PC-9 (cell line): ENCODE data around the gene RNF180. TPM values are rescaled to one million over a fixed set of nuclear protein-coding genes. Genes with fewer than 3 reads are reported as not detected.

Experiments
- BruUV-seq: library from RNA; stranded (reverse); fragments of 400-500 nt; replicated peaks from 2 replicates; lab custom pipeline; 2021; lab: Mats Ljungman, UMichigan
- CTCF ChIA-PET: fragments of 300-600 bp; sonication (Branson Sonifier 250); formaldehyde crosslinking; loops from one replicate; lab custom pipeline; 2022; ENCODE audit warnings: antibody characterized with exemption; lab: Charles Lee
- POLR2A ChIA-PET: fragments of 300-600 bp; sonication (Branson Sonifier 250); formaldehyde crosslinking; loops from one replicate; lab custom pipeline; 2022; ENCODE audit warnings: antibody characterized with exemption; ENCODE audit not compliant: unreplicated experiment; lab: Charles Lee
- DNase-seq, 2 experiments: peaks; one replicate each; pipeline versions ENCODE4 v3.0.0 to v3.0.0-alpha.2; 2015 to 2022; ENCODE audit warnings: mixed read lengths in 1 of 2
- H2AFZ ChIP-seq: fragments of 200-600 bp; sonication (generic); 2 replicates; pipeline ENCODE4 v1.8.1; 2017; ENCODE audit warnings: antibody characterized with exemption
- H3F3A ChIP-seq: fragments of 200-600 bp; sonication (generic); 2 replicates; pipeline ENCODE4 v1.8.1; 2017; ENCODE audit warnings: antibody characterized with exemption, mild to moderate bottlenecking, low read depth; ENCODE audit not compliant: insufficient read depth
- H3K27ac ChIP-seq: fragments of 200-600 bp; sonication (generic); 2 replicates; pipeline ENCODE4 v1.6.1; 2016; ENCODE audit warnings: mixed run types
- H3K27me3 ChIP-seq: fragments of 200-600 bp; sonication (generic); 2 replicates; pipeline ENCODE4 v1.6.1; 2016; ENCODE audit warnings: low read depth, mixed run types; ENCODE audit not compliant: insufficient read depth
- H3K36me3 ChIP-seq: fragments of 200-600 bp; sonication (generic); 2 replicates; pipeline ENCODE4 v1.6.1; 2016; ENCODE audit warnings: low read depth, mixed run types
- H3K4me1 ChIP-seq: fragments of 200-600 bp; sonication (generic); replicated peaks from 2 replicates; pipeline ENCODE4 v1.6.1; 2016; ENCODE audit warnings: mixed run types; ENCODE audit not compliant: insufficient read depth
- H3K4me2 ChIP-seq: fragments of 200-600 bp; sonication (generic); 2 replicates; pipeline ENCODE4 v1.6.1; 2017; ENCODE audit warnings: mixed run types
- H3K4me3 ChIP-seq: fragments of 200-600 bp; sonication (generic); 2 replicates; pipeline ENCODE4 v1.6.1; 2016; ENCODE audit warnings: mixed run types
- H3K79me2 ChIP-seq: fragments of 200-600 bp; sonication (generic); 2 replicates; pipeline ENCODE4 v1.6.1; 2017; ENCODE audit warnings: low read depth, mixed run types
- H3K9me2 ChIP-seq: fragments of 200-600 bp; sonication (generic); 2 replicates; pipeline ENCODE4 v1.8.1; 2017; ENCODE audit warnings: mild to moderate bottlenecking; ENCODE audit not compliant: insufficient read depth
- H3K9me3 ChIP-seq: fragments of 200-600 bp; sonication (generic); 2 replicates; pipeline ENCODE4 v1.8.1; 2016; ENCODE audit warnings: low read depth; ENCODE audit not compliant: insufficient read depth
- H4K20me1 ChIP-seq: fragments of 200-600 bp; sonication (generic); 2 replicates; pipeline ENCODE4 v1.8.1; 2017; ENCODE audit not compliant: insufficient read depth
- CTCF ChIP-seq: fragments of 200-600 bp; sonication (generic); conservative IDR thresholded peaks from 2 replicates; pipeline ENCODE4 v1.6.1; 2017; ENCODE audit warnings: mixed run types, antibody characterized with exemption, mild to moderate bottlenecking, moderate library complexity
- EZH2 ChIP-seq: fragments of 200-600 bp; sonication (generic); IDR thresholded peaks from 2 replicates; pipeline ENCODE4 v1.8.0; 2017; ENCODE audit warnings: antibody characterized with exemption, low read depth
- intact Hi-C: fragments of 100-400 bp; cut with micrococcal nuclease; formaldehyde crosslinking; loops from one replicate; pipeline ENCODE4 v1.10.0; 2022; ENCODE audit not compliant: unreplicated experiment
- total RNA-seq: library from RNA; stranded (reverse); gene quantifications from 2 replicates; pipeline ENCODE4 v1.2.3, GENCODE V29; 2021

RNF180 gene
- total RNA-seq, 1 experiment from 2014 or later, result not detected

GRCh38 chr5:64299805-64300204 is 134.2 kb downstream of the RNF180 start:
- TF ChIP-seq EZH2, result no peak
- no peak for TF ChIP-seq CTCF
- no peak for DNase-seq
- Histone ChIP-seq H3K27me3 (no peaks in the 10 kb centered on the region), H3K4me2 (peak overlapping the region; percentile 39), H3K4me1 (peaks cover 17% of the 10 kb centered on the region; the same call in 1 of the 2 replicates), H3F3A (no peaks in the 10 kb centered on the region), H3K36me3 (no peaks in the 10 kb centered on the region), H3K9me3 (no peaks in the 10 kb centered on the region), H2AFZ (peak overlapping the region; percentile 68), H3K9me2 (no peaks in the 10 kb centered on the region), H3K27ac (0 out of 2 replicates have a peak overlapping the region, but pooled peaks have one; percentile 14), H3K4me3 (peak overlapping the region; percentile 12; the same call in 1 of the 2 replicates), H3K79me2 (no peaks in the 10 kb centered on the region), H4K20me1 (no peaks in the 10 kb centered on the region; the same call in 1 of the 2 replicates)
- intact Hi-C loops, result no loop called here
- POLR2A ChIA-PET, result no interaction called here
- no TSS peak for BruUV-seq
- CTCF ChIA-PET, result no interaction called here

GRCh38 chr5:64301566-64301965 is 135.9 kb downstream of the RNF180 start:
- Histone ChIP-seq H2AFZ (no peak overlapping the region), H3F3A (no peaks in the 10 kb centered on the region), H3K4me3 (no peak overlapping the region), H3K79me2 (no peaks in the 10 kb centered on the region), H3K9me2 (no peaks in the 10 kb centered on the region), H3K4me1 (peaks cover 17% of the 10 kb centered on the region; the same call in 1 of the 2 replicates), H3K9me3 (no peaks in the 10 kb centered on the region), H3K27me3 (no peaks in the 10 kb centered on the region), H3K4me2 (no peak overlapping the region), H4K20me1 (no peaks in the 10 kb centered on the region; the same call in 1 of the 2 replicates), H3K36me3 (no peaks in the 10 kb centered on the region), H3K27ac (no peak overlapping the region)
- TF ChIP-seq EZH2 (no peak), CTCF (no peak)
- POLR2A ChIA-PET, result no interaction called here
- CTCF ChIA-PET, result no interaction called here
- no TSS peak for BruUV-seq
- no peak for DNase-seq
- intact Hi-C loops, result no loop called here

GRCh38 chr5:64308135-64308534 is 142.5 kb downstream of the RNF180 start:
- Histone ChIP-seq H3K27ac (no peak overlapping the region), H3K27me3 (no peaks in the 10 kb centered on the region), H3K36me3 (no peaks in the 10 kb centered on the region), H3K9me2 (no peaks in the 10 kb centered on the region), H4K20me1 (no peaks in the 10 kb centered on the region), H3K4me1 (no peaks in the 10 kb centered on the region), H3F3A (no peaks in the 10 kb centered on the region), H3K4me3 (no peak overlapping the region), H3K79me2 (no peaks in the 10 kb centered on the region), H3K9me3 (no peaks in the 10 kb centered on the region), H2AFZ (no peak overlapping the region), H3K4me2 (no peak overlapping the region)
- ChIA-PET CTCF (no interaction called here), POLR2A (no interaction called here)
- no TSS peak for BruUV-seq
- intact Hi-C loops, result no loop called here
- no peak for TF ChIP-seq CTCF
- no peak for TF ChIP-seq EZH2
- DNase-seq, result no peak
